ENCODE data around the gene KSR2. TPM values are rescaled to one million over a fixed set of nuclear protein-coding genes. Genes with fewer than 3 reads are reported as not detected.
"Not testable (repeated sequence)": the region's sequence is repeated elsewhere in the genome, so short reads cannot be mapped to it uniquely, and the experiment has no call there.

Gene KSR2
- total and polyA plus RNA-seq, 2 of the 4 experiments (the other 2 are of a cell fraction), result not detected

- H3K79me1 ChIP-seq (ENCODE audit: low read depth in 1 of 2, low read length in 2 of 2); H3K14ac ChIP-seq (replicated peaks; ENCODE audit: low read depth, low read length); H3K9me1 ChIP-seq (ENCODE audit: insufficient read depth, low read length); H4K91ac ChIP-seq (ENCODE audit: insufficient read depth, low read depth, low read length); in situ Hi-C loops (cut with MboI; ENCODE audit: low sequenced_read_pairs); H3K56ac ChIP-seq (ENCODE audit: extremely low read depth, insufficient read depth, low read length); H3K27me3 ChIP-seq (ENCODE audit: control insufficient read depth, insufficient read depth, low read length); H3K9ac ChIP-seq (ENCODE audit: low read depth, low read length); H3K23ac ChIP-seq (ENCODE audit: low read depth, low read length); H3K27ac ChIP-seq (ENCODE audit: insufficient read depth, low read length); intact Hi-C loops (cut with micrococcal nuclease); dilution Hi-C loops (cut with HindIII; ENCODE audit: low sequenced_read_pairs, unreplicated experiment); H2BK15ac ChIP-seq (ENCODE audit: low read depth, low read length); H2AK5ac ChIP-seq (ENCODE audit: low read depth, low read length); DNase-seq; H3K18ac ChIP-seq (ENCODE audit: low read depth, low read length); H3K36me3 ChIP-seq (ENCODE audit: control insufficient read depth, insufficient read depth, low read length); H2AK9ac ChIP-seq (replicated peaks; ENCODE audit: low read depth, low read length, poor library complexity); H4K20me1 ChIP-seq (ENCODE audit: insufficient read depth, low read length); H2AFZ ChIP-seq (replicated peaks; ENCODE audit: low read length, poor library complexity); H2BK20ac ChIP-seq (ENCODE audit: low read depth, low read length); H3K4me3 ChIP-seq (ENCODE audit: insufficient read depth, low read depth, low read length); H4K5ac ChIP-seq (ENCODE audit: low read depth, low read length); ATAC-seq (ENCODE audit: low read depth); H2BK5ac ChIP-seq (ENCODE audit: low read depth, low read length, poor library complexity, severe bottlenecking); H3K4me2 ChIP-seq (ENCODE audit: low read depth, low read length); H4K8ac ChIP-seq (ENCODE audit: low read depth in 2 of 2, low read length in 2 of 2); CTCF ChIA-PET; H2BK120ac ChIP-seq (ENCODE audit: low read depth, low read length); POLR2A ChIA-PET (ENCODE audit: unreplicated experiment); BruUV-seq (replicated peaks); H3K4me1 ChIP-seq (ENCODE audit: control insufficient read depth, insufficient read depth, low read length); H3K4ac ChIP-seq (ENCODE audit: low read depth, low read length): not testable (repeated sequence)
- H3K9me3 ChIP-seq (ENCODE audit: control insufficient read depth, insufficient read depth, low read length), result peaks cover 18% of the 10 kb centered on the region
Observed at GRCh38 chr12:117746358-117746757, 222.4 kb downstream of the KSR2 start.

All from IMR-90 (cell line).